DOHH2 (cell line): ENCODE data around the gene KRTAP10-3.
"Not testable (repeated sequence)": the region's sequence is repeated elsewhere in the genome, so short reads cannot be mapped to it uniquely, and the experiment has no call there.

Experiments
- H3F3A ChIP-seq: fragments of 200-600 bp; sonication (generic), shearing (Covaris generic); 2 replicates; pipeline ENCODE4 v1.6.0; 2016; ENCODE audit warnings: antibody characterized with exemption, mild to moderate bottlenecking; ENCODE audit not compliant: control insufficient read depth, insufficient read depth
- H3K27ac ChIP-seq: fragments of 200-600 bp; sonication (generic); 2 replicates; pipeline ENCODE4 v1.5.1; 2014; ENCODE audit warnings: low read depth, mild to moderate bottlenecking, low read length, moderate library complexity
- H3K27me3 ChIP-seq: fragments of 200-600 bp; sonication (generic); 2 replicates; pipeline ENCODE4 v1.6.1; 2014; ENCODE audit warnings: mild to moderate bottlenecking, low read length, mixed read lengths; ENCODE audit not compliant: control insufficient read depth
- H3K36me3 ChIP-seq: fragments of 200-600 bp; sonication (generic); 2 replicates; pipeline ENCODE4 v1.6.1; 2014; ENCODE audit warnings: mild to moderate bottlenecking, low read length, moderate library complexity, mixed read lengths; ENCODE audit not compliant: control insufficient read depth
- H3K4me1 ChIP-seq: fragments of 200-600 bp; sonication (generic); 2 replicates; pipeline ENCODE4 v1.6.1; 2014; ENCODE audit warnings: mild to moderate bottlenecking, low read length, mixed read lengths; ENCODE audit not compliant: control insufficient read depth
- H3K4me2 ChIP-seq: fragments of 200-600 bp; sonication (generic); 2 replicates; pipeline ENCODE4 v1.6.0; 2014; ENCODE audit warnings: mild to moderate bottlenecking, low read length, moderate library complexity
- H3K4me3 ChIP-seq: fragments of 200-600 bp; sonication (generic); 2 replicates; pipeline ENCODE4 v1.5.1; 2014; ENCODE audit warnings: mild to moderate bottlenecking, low read length, mixed read lengths
- H3K79me2 ChIP-seq: fragments of 200-600 bp; sonication (generic); 2 replicates; pipeline ENCODE4 v1.6.1; 2014; ENCODE audit warnings: mild to moderate bottlenecking, low read length, mixed read lengths; ENCODE audit not compliant: control insufficient read depth
- H3K9me2 ChIP-seq: fragments of 200-600 bp; sonication (generic); replicated peaks from 2 replicates; pipeline ENCODE4 v1.6.1; 2014; ENCODE audit warnings: mild to moderate bottlenecking, low read length, mixed read lengths; ENCODE audit not compliant: control insufficient read depth
- H3K9me3 ChIP-seq: fragments of 200-600 bp; sonication (generic); 2 replicates; pipeline ENCODE4 v1.6.1; 2014; ENCODE audit warnings: antibody characterized with exemption, low read length, mixed read lengths; ENCODE audit not compliant: control insufficient read depth, insufficient read depth
- H4K20me1 ChIP-seq: fragments of 200-600 bp; sonication (generic); 2 replicates; pipeline ENCODE4 v1.6.0; 2014; ENCODE audit warnings: low read depth, mild to moderate bottlenecking, antibody characterized with exemption, low read length, moderate library complexity; ENCODE audit not compliant: control insufficient read depth, insufficient read depth
- EZH2phosphoT487 ChIP-seq: fragments of 200-600 bp; sonication (generic); IDR thresholded peaks from 2 replicates; pipeline ENCODE4 v1.6.1; 2017; ENCODE audit warnings: borderline replicate concordance, mild to moderate bottlenecking, antibody characterized with exemption, low read length, moderate library complexity, mixed read lengths
- TF ChIP-seq, protein P1 (sequence below): fragments of 200-600 bp; sonication (generic); IDR thresholded peaks from one replicate; pipeline ENCODE4 v1.5.1; 2014; ENCODE audit warnings: antibody characterized with exemption, mild to moderate bottlenecking, low read depth, low read length; ENCODE audit not compliant: poor library complexity, severe bottlenecking

Gene KRTAP10-3

DNA sequence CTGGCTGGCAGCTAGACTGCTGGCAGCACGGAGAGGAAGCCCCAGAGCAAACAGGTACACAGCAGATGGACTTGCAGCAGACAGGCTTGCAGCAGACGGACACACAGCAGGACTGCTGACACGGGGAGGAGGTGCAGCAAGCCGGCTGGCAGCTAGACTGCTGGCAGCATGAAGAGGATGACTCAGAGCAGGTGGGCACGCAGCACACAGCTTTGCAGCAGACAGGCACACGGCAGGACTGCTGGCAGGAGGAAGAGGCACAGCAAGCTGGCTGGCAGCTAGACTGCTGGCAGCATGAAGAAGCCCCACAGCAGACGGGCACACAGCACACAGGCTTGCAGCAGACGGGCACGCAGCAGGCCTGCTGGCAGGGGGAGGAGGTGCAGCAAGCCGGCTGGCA lies 7.8 kb downstream of the KRTAP10-3 start:
- Histone ChIP-seq H3F3A (no peaks in the 10 kb centered on the region), H3K27ac (no peak overlapping the region), H3K36me3 (no peaks in the 10 kb centered on the region), H4K20me1 (no peaks in the 10 kb centered on the region), H3K4me1 (peaks cover 9% of the 10 kb centered on the region), H3K4me3 (no peak overlapping the region), H3K9me3 (peaks cover 15% of the 10 kb centered on the region), H3K79me2 (no peaks in the 10 kb centered on the region), H3K4me2 (no peak overlapping the region), H3K9me2 (no peaks in the 10 kb centered on the region), H3K27me3 (no peaks in the 10 kb centered on the region)
- TF ChIP-seq, protein P1, sequence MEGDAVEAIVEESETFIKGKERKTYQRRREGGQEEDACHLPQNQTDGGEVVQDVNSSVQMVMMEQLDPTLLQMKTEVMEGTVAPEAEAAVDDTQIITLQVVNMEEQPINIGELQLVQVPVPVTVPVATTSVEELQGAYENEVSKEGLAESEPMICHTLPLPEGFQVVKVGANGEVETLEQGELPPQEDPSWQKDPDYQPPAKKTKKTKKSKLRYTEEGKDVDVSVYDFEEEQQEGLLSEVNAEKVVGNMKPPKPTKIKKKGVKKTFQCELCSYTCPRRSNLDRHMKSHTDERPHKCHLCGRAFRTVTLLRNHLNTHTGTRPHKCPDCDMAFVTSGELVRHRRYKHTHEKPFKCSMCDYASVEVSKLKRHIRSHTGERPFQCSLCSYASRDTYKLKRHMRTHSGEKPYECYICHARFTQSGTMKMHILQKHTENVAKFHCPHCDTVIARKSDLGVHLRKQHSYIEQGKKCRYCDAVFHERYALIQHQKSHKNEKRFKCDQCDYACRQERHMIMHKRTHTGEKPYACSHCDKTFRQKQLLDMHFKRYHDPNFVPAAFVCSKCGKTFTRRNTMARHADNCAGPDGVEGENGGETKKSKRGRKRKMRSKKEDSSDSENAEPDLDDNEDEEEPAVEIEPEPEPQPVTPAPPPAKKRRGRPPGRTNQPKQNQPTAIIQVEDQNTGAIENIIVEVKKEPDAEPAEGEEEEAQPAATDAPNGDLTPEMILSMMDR = no peak
- no peak for TF ChIP-seq EZH2phosphoT487

GRCh38 chr21:44550285-44550684 lies 8.3 kb downstream of the KRTAP10-3 start:
- H3K4me3 ChIP-seq, H3K27ac ChIP-seq, H3K79me2 ChIP-seq, H3K4me2 ChIP-seq, H3F3A ChIP-seq, H3K27me3 ChIP-seq, H3K9me2 ChIP-seq, H3K36me3 ChIP-seq, H3K4me1 ChIP-seq, H4K20me1 ChIP-seq: not testable (repeated sequence)
- H3K9me3 ChIP-seq = peaks cover 15% of the 10 kb centered on the region

DNA sequence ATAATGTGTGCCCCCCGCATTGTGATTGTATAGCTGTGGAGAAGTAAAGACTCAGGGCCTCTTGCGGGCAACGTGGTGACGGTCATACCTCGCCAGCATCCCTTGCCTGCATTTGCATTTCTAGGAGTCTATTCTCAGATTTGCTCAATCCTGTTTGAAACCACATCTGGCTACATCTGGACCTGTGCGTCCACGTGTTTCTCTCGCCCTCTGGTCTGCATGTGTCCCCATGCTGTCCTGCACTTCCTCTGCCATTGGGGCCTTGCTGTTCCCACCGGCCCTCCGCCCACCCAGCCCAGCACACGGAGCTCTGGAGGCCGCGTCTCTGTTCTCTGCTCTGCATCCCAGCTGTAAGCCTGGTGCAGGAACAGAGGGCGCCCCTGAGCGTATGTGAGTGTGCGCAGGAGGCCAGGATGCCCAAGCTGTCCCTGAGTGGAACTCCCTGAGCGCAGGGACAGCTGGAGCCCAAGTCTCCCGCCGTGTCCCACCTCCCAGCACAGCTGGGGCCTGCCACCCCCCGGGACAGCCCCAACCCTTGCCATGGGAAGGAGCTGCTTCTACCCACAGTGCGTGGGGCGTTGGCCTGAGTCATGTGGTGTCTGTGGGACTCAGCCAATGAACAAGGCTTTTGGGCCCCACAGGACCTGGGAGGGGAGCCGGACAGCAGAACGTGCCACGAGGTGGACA lies 8.9 kb downstream of the KRTAP10-3 start:
- H3K79me2 ChIP-seq = no peaks in the 10 kb centered on the region
- H3K4me3 ChIP-seq = no peak overlapping the region
- no peaks in the 10 kb centered on the region for H3K27me3 ChIP-seq
- no peak for TF ChIP-seq EZH2phosphoT487
- H3K4me1 ChIP-seq = peaks cover 9% of the 10 kb centered on the region
- peaks cover 15% of the 10 kb centered on the region for H3K9me3 ChIP-seq
- no peak overlapping the region for H3K4me2 ChIP-seq
- H3F3A ChIP-seq = no peaks in the 10 kb centered on the region
- no peaks in the 10 kb centered on the region for H4K20me1 ChIP-seq
- no peaks in the 10 kb centered on the region for H3K36me3 ChIP-seq
- H3K27ac ChIP-seq = no peak overlapping the region
- H3K9me2 ChIP-seq = no peaks in the 10 kb centered on the region

DNA sequence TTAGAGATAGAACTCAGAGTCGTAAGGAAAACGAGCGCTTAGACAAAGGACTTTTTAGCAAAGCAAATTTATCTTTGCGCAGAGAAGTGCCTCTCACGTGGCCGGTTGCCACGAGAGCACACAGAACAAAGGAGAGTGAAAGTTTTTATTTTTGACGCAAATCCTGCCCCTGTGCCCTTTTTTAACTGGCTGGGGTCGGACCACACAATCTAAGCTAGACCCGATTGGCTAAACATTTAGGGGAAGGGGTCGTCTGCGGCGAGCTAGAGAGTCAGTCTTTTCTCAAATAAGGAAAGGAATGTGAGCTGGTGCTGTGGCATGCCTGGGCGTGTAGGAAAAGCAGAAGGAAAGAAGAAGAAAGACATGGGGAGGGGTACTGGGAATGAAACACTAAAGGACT lies 9.7 kb downstream of the KRTAP10-3 start:
- Histone ChIP-seq H3K9me2 (no peaks in the 10 kb centered on the region), H3K9me3 (peaks cover 15% of the 10 kb centered on the region), H3K27me3 (no peaks in the 10 kb centered on the region), H3K79me2 (no peaks in the 10 kb centered on the region), H3K36me3 (no peaks in the 10 kb centered on the region), H4K20me1 (no peaks in the 10 kb centered on the region), H3K4me1 (peaks cover 9% of the 10 kb centered on the region), H3K4me2 (no peak overlapping the region), H3F3A (no peaks in the 10 kb centered on the region), H3K27ac (no peak overlapping the region), H3K4me3 (no peak overlapping the region)
- TF ChIP-seq, protein P1 = no peak
- TF ChIP-seq EZH2phosphoT487 = no peak
